Measurements from ENCODE around the gene AXIN2.

The AXIN2 gene

DNA sequence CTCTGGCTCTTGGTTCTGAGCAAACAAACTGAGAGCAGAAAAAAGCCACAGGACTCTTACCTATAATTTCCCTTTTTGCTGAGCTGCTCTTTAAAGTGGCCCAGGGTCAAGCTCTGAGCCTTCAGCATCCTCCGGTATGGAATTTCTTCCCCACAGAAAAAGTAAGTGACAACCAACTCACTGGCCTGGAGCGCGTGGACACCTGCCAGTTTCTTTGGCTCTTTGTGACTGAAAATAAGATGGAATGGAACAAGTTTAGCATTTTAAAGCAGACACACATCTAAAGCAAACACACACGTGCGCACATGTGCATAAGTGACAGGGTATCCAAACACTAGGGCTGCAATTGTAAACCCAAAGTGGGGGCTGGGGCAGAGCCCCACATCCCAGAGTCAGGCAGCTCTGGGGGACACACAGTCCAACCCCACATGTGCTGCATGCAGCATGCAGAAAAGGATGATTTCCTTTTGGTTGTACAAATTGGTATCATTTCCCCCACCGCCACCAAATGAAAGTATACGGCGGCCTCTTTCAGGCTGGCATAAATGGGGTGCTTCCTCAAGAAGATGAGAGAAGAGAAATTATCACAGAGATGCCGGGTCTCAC, 27.5 kb downstream of the AXIN2 start:
- TF ChIP-seq, protein P1, sequence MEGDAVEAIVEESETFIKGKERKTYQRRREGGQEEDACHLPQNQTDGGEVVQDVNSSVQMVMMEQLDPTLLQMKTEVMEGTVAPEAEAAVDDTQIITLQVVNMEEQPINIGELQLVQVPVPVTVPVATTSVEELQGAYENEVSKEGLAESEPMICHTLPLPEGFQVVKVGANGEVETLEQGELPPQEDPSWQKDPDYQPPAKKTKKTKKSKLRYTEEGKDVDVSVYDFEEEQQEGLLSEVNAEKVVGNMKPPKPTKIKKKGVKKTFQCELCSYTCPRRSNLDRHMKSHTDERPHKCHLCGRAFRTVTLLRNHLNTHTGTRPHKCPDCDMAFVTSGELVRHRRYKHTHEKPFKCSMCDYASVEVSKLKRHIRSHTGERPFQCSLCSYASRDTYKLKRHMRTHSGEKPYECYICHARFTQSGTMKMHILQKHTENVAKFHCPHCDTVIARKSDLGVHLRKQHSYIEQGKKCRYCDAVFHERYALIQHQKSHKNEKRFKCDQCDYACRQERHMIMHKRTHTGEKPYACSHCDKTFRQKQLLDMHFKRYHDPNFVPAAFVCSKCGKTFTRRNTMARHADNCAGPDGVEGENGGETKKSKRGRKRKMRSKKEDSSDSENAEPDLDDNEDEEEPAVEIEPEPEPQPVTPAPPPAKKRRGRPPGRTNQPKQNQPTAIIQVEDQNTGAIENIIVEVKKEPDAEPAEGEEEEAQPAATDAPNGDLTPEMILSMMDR (IDR thresholded peaks at IDR 0.05; ENCODE audit: control extremely low read depth, extremely low read depth, low read depth, missing control alignments) = no peak
- ChIA-PET POLR2A (no interaction called here), CTCF (no interaction called here)
- DNase-seq (ENCODE audit: extremely low spot score) = no peak

- CTCF ChIA-PET = no interaction called here
- TF ChIP-seq, protein P1 (IDR thresholded peaks at IDR 0.05; ENCODE audit: control extremely low read depth, extremely low read depth, low read depth, missing control alignments) = no peak
- POLR2A ChIA-PET = no interaction called here
- no peak for DNase-seq (ENCODE audit: extremely low spot score)
Measured at GRCh38 chr17:65533056-65533745, 28.2 kb downstream of the AXIN2 start.

DNA sequence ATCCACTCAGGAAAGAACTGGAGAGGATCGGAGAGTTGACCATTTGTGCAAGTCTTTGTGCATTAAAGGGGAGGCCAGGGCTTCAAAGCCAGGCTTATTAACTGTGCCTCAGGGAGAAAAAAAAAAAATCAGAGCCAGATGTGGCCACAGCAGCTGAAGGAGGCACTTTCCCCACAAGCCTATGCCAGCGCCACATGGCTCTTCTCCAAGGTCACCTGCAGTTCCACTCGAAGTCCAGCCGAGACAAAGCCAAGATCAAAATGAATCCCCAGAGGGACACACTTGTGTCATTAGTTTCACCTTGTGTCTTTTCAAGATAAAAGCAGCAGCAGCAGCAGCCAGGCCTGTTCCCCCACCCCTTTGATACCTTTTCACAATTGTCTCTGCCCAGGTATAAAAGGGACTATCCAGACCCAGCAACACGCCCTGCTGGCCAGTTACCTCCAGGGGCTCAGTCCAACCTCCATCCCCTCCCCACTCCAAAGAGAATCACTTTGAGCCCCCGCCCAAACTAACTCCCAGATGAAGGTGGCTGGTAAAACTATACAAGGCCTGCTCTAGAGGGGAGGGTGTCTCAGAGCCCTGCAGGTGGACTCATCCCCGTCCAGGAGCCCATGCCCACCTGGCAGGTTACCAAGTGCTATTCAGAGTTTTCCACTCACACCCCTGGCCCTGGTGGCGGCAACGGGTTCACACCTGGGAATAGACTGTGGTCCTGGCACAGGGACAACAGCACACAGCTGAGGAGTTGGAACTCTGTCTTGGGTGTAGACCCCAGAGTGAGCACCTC, 29.2 kb downstream of the AXIN2 start:
- ChIA-PET CTCF (no interaction called here), POLR2A (no interaction called here)
- TF ChIP-seq, protein P1 (IDR thresholded peaks at IDR 0.05; ENCODE audit: control extremely low read depth, extremely low read depth, low read depth, missing control alignments) = no peak
- DNase-seq (ENCODE audit: extremely low spot score) = no peak

GRCh38 chr17:65531256-65532100, 30.0 kb downstream of the AXIN2 start:
- no peak for DNase-seq (ENCODE audit: extremely low spot score)
- TF ChIP-seq, protein P1 (IDR thresholded peaks at IDR 0.05; ENCODE audit: control extremely low read depth, extremely low read depth, low read depth, missing control alignments) = no peak
- CTCF ChIA-PET = interaction anchor here (2.4 kb wide), 1 partner anchor 8 kb away, joined by 7 read pairs; no protein-coding TSS in a partner anchor
- POLR2A ChIA-PET = no interaction called here

- ChIA-PET CTCF (interaction anchor here (2.4 kb wide), 1 partner anchor 8 kb away, joined by 7 read pairs; no protein-coding TSS in a partner anchor), POLR2A (no interaction called here)
- no peak for DNase-seq (ENCODE audit: extremely low spot score)
- TF ChIP-seq, protein P1 (IDR thresholded peaks at IDR 0.05; ENCODE audit: control extremely low read depth, extremely low read depth, low read depth, missing control alignments) = no peak
Measured at GRCh38 chr17:65530523-65531255, 30.8 kb downstream of the AXIN2 start.
